Mesendoderm (in vitro differentiated cells): ENCODE measurements around the gene DHODH.
"Not testable (repeated sequence)": the region's sequence is repeated elsewhere in the genome, so short reads cannot be mapped to it uniquely, and the experiment has no call there.

Experiments
- DNase-seq: peaks from one replicate; pipeline ENCODE4 v3.0.0; 2013
- H2AK5ac ChIP-seq: 2 replicates; pipeline ENCODE4 v1.6.1; 2013; ENCODE audit warnings: low read length, inconsistent platforms
- H2BK120ac ChIP-seq: 2 replicates; pipeline ENCODE4 v1.6.1; 2013; ENCODE audit warnings: low read depth, mild to moderate bottlenecking, low read length, moderate library complexity, mixed read lengths
- H2BK15ac ChIP-seq: replicated peaks from 2 replicates; pipeline ENCODE4 v1.6.1; 2013; ENCODE audit warnings: low read depth, mild to moderate bottlenecking, moderate library complexity
- H2BK5ac ChIP-seq: 2 replicates; pipeline ENCODE4 v1.6.1; 2013; ENCODE audit warnings: low read length, inconsistent platforms
- H3K18ac ChIP-seq: 2 replicates; pipeline ENCODE4 v1.6.1; 2013; ENCODE audit warnings: mild to moderate bottlenecking, low read length, mixed read lengths
- H3K23ac ChIP-seq: one replicate; pipeline ENCODE4 v1.6.1; 2013; ENCODE audit warnings: low read length
- H3K27ac ChIP-seq: 2 replicates; pipeline ENCODE4 v1.5.1; 2013; ENCODE audit warnings: low read depth, mild to moderate bottlenecking, inconsistent platforms, low read length, moderate library complexity
- H3K27me3 ChIP-seq: 2 replicates; pipeline ENCODE4 v1.6.1; 2013; ENCODE audit warnings: low read length, control low read depth, mild to moderate bottlenecking, inconsistent platforms; ENCODE audit not compliant: insufficient read depth, poor library complexity
- H3K36me3 ChIP-seq: 2 replicates; pipeline ENCODE4 v1.6.1; 2013; ENCODE audit warnings: low read length, inconsistent platforms; ENCODE audit not compliant: control insufficient read depth, insufficient read depth
- H3K4ac ChIP-seq: one replicate; pipeline ENCODE4 v1.6.1; 2013; ENCODE audit warnings: low read depth, mild to moderate bottlenecking, low read length, moderate library complexity
- H3K4me1 ChIP-seq: 2 replicates; pipeline ENCODE4 v1.6.1; 2013; ENCODE audit warnings: low read depth, low read length, inconsistent platforms; ENCODE audit not compliant: control insufficient read depth
- H3K4me2 ChIP-seq: 2 replicates; pipeline ENCODE4 v1.6.1; 2013; ENCODE audit warnings: low read length
- H3K4me3 ChIP-seq: 2 replicates; pipeline ENCODE4 v1.5.1; 2013; ENCODE audit warnings: mild to moderate bottlenecking, low read length
- H3K56ac ChIP-seq: one replicate; pipeline ENCODE4 v1.6.1; 2013; ENCODE audit warnings: low read length
- H3K79me1 ChIP-seq: 2 replicates; pipeline ENCODE4 v1.6.1; 2013; ENCODE audit warnings: low read length, inconsistent platforms
- H3K79me2 ChIP-seq: 2 replicates; pipeline ENCODE4 v1.6.1; 2013; ENCODE audit warnings: mild to moderate bottlenecking, low read length; ENCODE audit not compliant: control insufficient read depth, insufficient read depth
- H3K9ac ChIP-seq: 2 replicates; pipeline ENCODE4 v1.6.1; 2013; ENCODE audit warnings: low read length, inconsistent platforms
- H4K5ac ChIP-seq: one replicate; pipeline ENCODE4 v1.6.1; 2013; ENCODE audit warnings: low read length
- H4K8ac ChIP-seq: one replicate; pipeline ENCODE4 v1.6.1; 2013; ENCODE audit warnings: low read depth, mild to moderate bottlenecking, control low read depth, low read length, moderate library complexity
- WGBS: extraction: QIAGEN DNeasy Blood & Tissue Kit; methylation state at CpG from one replicate; pipeline ENCODE4 v1.1.7; 2013; ENCODE audit warnings: low lambda C conversion rate, missing lambda C conversion rate; ENCODE audit not compliant: insufficient coverage; ENCODE audit errors: extremely low coverage; 5-methylcytosine and 5-hydroxymethylcytosine counted together

The DHODH gene

GRCh38 chr16:72002619-72003018 lies 5.9 kb upstream of the DHODH start:
- Histone ChIP-seq H2BK120ac (no peak overlapping the region), H3K36me3 (no peaks in the 10 kb centered on the region), H4K5ac (no peak overlapping the region), H3K56ac (no peak overlapping the region), H3K23ac (no peak overlapping the region), H3K4me1 (no peaks in the 10 kb centered on the region), H3K79me2 (no peaks in the 10 kb centered on the region), H3K9ac (no peak overlapping the region), H3K18ac (no peak overlapping the region), H3K27ac (no peak overlapping the region), H2BK5ac (no peak overlapping the region), H3K4me3 (no peak overlapping the region), H4K8ac (no peak overlapping the region), H2AK5ac (no peak overlapping the region), H3K27me3 (no peaks in the 10 kb centered on the region), H3K79me1 (no peaks in the 10 kb centered on the region), H3K4me2 (no peak overlapping the region), H2BK15ac (no peak overlapping the region), H3K4ac (no peak overlapping the region)
- no CpG with 5 or more reads among the region's 1 CpG for WGBS
- DNase-seq, result no peak

GRCh38 chr16:72008065-72008423 lies 500 bp upstream of the DHODH start:
- H3K36me3 ChIP-seq, H3K79me1 ChIP-seq, H3K27ac ChIP-seq, H2BK15ac ChIP-seq, H3K4ac ChIP-seq, H2AK5ac ChIP-seq, H3K23ac ChIP-seq, H3K27me3 ChIP-seq, H4K5ac ChIP-seq, H3K79me2 ChIP-seq, DNase-seq, H3K4me2 ChIP-seq, H4K8ac ChIP-seq, H2BK120ac ChIP-seq, H3K4me3 ChIP-seq, H3K56ac ChIP-seq, H3K9ac ChIP-seq, H3K4me1 ChIP-seq, H3K18ac ChIP-seq, H2BK5ac ChIP-seq: not testable (repeated sequence)
- WGBS, result no CpG with 5 or more reads among the region's 9 CpGs

GRCh38 chr16:72009779-72010178 lies 1.2 kb downstream of the DHODH start:
- Histone ChIP-seq H3K4me3 (no peak overlapping the region), H3K9ac (no peak overlapping the region), H3K36me3 (no peaks in the 10 kb centered on the region), H3K56ac (no peak overlapping the region), H3K4ac (no peak overlapping the region), H3K4me2 (no peak overlapping the region), H3K18ac (no peak overlapping the region), H3K27ac (no peak overlapping the region), H2BK15ac (no peak overlapping the region), H4K8ac (no peak overlapping the region), H2BK5ac (no peak overlapping the region), H3K79me2 (no peaks in the 10 kb centered on the region), H3K23ac (no peak overlapping the region), H3K79me1 (peaks cover 2% of the 10 kb centered on the region), H4K5ac (no peak overlapping the region), H3K27me3 (no peaks in the 10 kb centered on the region), H2AK5ac (no peak overlapping the region), H2BK120ac (no peak overlapping the region), H3K4me1 (peaks cover 2% of the 10 kb centered on the region)
- no peak for DNase-seq
- WGBS, result no CpG with 5 or more reads among the region's 10 CpGs

- no peaks in the 10 kb centered on the region for H3K79me2 ChIP-seq
- H3K9ac ChIP-seq, result no peak overlapping the region
- no peak overlapping the region for H3K4ac ChIP-seq
- DNase-seq, result peak; percentile 15
- H2BK5ac ChIP-seq, result no peak overlapping the region
- no peaks in the 10 kb centered on the region for H3K27me3 ChIP-seq
- no peak overlapping the region for H2BK15ac ChIP-seq
- no peak overlapping the region for H3K18ac ChIP-seq
- H3K79me1 ChIP-seq, result peaks cover 2% of the 10 kb centered on the region
- no peak overlapping the region for H2AK5ac ChIP-seq
- no peak overlapping the region for H3K56ac ChIP-seq
- H4K5ac ChIP-seq, result no peak overlapping the region
- H4K8ac ChIP-seq, result no peak overlapping the region
- no peak overlapping the region for H2BK120ac ChIP-seq
- H3K36me3 ChIP-seq, result no peaks in the 10 kb centered on the region
- H3K27ac ChIP-seq, result no peak overlapping the region
- no peak overlapping the region for H3K4me2 ChIP-seq
- no peak overlapping the region for H3K4me3 ChIP-seq
- H3K4me1 ChIP-seq, result peaks cover 2% of the 10 kb centered on the region
- H3K23ac ChIP-seq, result no peak overlapping the region
- no CpG with 5 or more reads among the region's 9 CpGs for WGBS
These were observed 4.1 kb downstream of the DHODH start for GRCh38 chr16:72012607-72013006.

GRCh38 chr16:72013389-72013788 lies 4.8 kb downstream of the DHODH start:
- Histone ChIP-seq H2BK5ac (no peak overlapping the region), H3K4me3 (no peak overlapping the region), H4K8ac (no peak overlapping the region), H2AK5ac (no peak overlapping the region), H2BK120ac (no peak overlapping the region), H3K9ac (no peak overlapping the region), H2BK15ac (no peak overlapping the region), H3K79me1 (peaks cover 2% of the 10 kb centered on the region), H3K4me1 (peaks cover 2% of the 10 kb centered on the region), H3K23ac (no peak overlapping the region), H3K18ac (no peak overlapping the region), H3K27ac (peak overlapping the region; percentile 19), H3K36me3 (no peaks in the 10 kb centered on the region), H3K56ac (peak overlapping the region; percentile 30), H3K4ac (no peak overlapping the region), H3K27me3 (no peaks in the 10 kb centered on the region), H3K4me2 (no peak overlapping the region), H4K5ac (no peak overlapping the region), H3K79me2 (no peaks in the 10 kb centered on the region)
- WGBS, result no CpG with 5 or more reads among the region's 5 CpGs
- DNase-seq, result no peak

- peak; percentile 90 for DNase-seq
- Histone ChIP-seq H3K23ac (no peak overlapping the region), H2AK5ac (no peak overlapping the region), H2BK5ac (no peak overlapping the region), H3K27ac (peak overlapping the region; percentile 42), H3K4me1 (peaks cover 2% of the 10 kb centered on the region), H3K4me2 (no peak overlapping the region), H3K79me2 (no peaks in the 10 kb centered on the region), H3K4me3 (no peak overlapping the region), H3K27me3 (no peaks in the 10 kb centered on the region), H3K4ac (no peak overlapping the region), H3K56ac (no peak overlapping the region), H2BK15ac (no peak overlapping the region), H4K5ac (no peak overlapping the region), H2BK120ac (no peak overlapping the region), H3K79me1 (no peaks in the 10 kb centered on the region), H3K36me3 (no peaks in the 10 kb centered on the region), H3K9ac (no peak overlapping the region), H3K18ac (no peak overlapping the region), H4K8ac (no peak overlapping the region)
- no CpG with 5 or more reads among the region's 15 CpGs for WGBS
These were observed 5.5 kb downstream of the DHODH start for GRCh38 chr16:72013888-72014581.
